Memory B cell (primary cell): ENCODE data around the gene RPL37.
A peak's percentile ranks its signal among the peaks of the same experiment; 100 is the strongest.

Experiments used
- ATAC-seq: fragments of 150-1000 bp; cut with Tn5 transposase; 2 replicates; pipeline ENCODE4 v1.10.0; 2021; ENCODE audit warnings: low read depth, mild to moderate bottlenecking, moderate library complexity
- DNase-seq, 2 donors: peaks; one replicate each; pipeline ENCODE4 v3.0.0; 2022; ENCODE audit warnings: low spot score in 2 of 2
- H3K27ac Mint-ChIP-seq: one replicate; pipeline ENCODE4 v1.8.0; 2022; ENCODE audit warnings: mild to moderate bottlenecking, moderate library complexity, mixed read lengths
- H3K27me3 Mint-ChIP-seq: one replicate; pipeline ENCODE4 v1.8.0; 2022; ENCODE audit warnings: mixed read lengths
- H3K36me3 Mint-ChIP-seq: one replicate; pipeline ENCODE4 v1.8.0; 2022; ENCODE audit warnings: mild to moderate bottlenecking, mixed read lengths
- H3K4me1 Mint-ChIP-seq: one replicate; pipeline ENCODE4 v1.8.0; 2022; ENCODE audit warnings: mixed read lengths
- H3K4me3 Mint-ChIP-seq: one replicate; pipeline ENCODE4 v1.8.0; 2022; ENCODE audit warnings: mild to moderate bottlenecking, moderate library complexity, mixed read lengths
- H3K9me3 Mint-ChIP-seq: one replicate; pipeline ENCODE4 v1.8.0; 2022; ENCODE audit warnings: mixed read lengths

The RPL37 gene

DNA sequence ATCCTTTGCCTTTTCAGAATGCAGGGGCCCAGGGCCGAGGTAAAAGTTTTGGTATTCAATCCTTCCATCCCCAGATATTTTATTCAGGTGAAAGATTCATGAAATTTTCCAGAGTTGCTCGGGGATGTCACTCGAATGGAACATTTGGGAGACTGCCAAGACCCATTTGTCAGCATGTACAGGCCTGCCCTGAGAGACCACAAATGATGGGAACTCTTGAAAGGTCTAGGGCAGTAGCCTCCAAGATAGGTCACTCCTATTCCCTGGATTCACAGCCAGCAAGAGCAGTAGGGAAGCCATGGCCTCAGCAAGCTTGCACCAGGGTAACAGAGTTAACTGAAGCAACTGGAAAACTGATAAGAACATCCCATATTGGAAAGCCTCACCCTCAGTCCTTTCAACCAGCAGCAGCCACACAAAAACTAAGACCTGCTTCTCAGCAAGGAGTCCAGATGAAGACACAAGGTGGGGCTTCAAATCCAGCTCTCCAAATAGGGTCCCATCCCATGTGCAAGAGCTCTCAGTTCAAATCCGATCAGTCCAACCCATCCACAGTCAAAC lies 18.7 kb upstream of the RPL37 start:
- DNase-seq (no peak), ATAC-seq (no peak)
- Mint-ChIP-seq H3K27me3 (peaks cover 4% of the 10 kb centered on the region), H3K9me3 (no peaks in the 10 kb centered on the region), H3K4me1 (peaks cover 3% of the 10 kb centered on the region), H3K4me3 (no peak overlapping the region), H3K36me3 (peaks cover 2% of the 10 kb centered on the region), H3K27ac (no peak overlapping the region)

DNA sequence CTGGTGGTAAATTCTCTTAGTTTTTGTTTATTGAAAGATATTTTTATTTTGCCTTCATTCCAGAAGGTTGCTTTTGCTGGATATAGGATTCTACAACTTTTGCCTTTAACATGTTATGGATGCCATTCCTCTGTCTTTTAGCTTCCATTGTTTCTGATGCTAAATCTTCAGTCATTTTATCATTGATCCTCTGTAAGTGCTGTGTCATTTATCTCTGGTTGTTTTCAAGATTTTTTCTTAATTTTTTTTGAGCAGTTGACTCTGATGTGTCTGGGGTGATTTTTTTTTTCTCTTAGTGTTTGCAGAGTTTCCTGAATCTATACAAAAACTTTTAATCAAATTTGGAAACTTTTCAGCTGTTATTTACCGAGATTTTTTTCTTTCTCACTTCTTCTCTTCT lies 12.5 kb upstream of the RPL37 start:
- H3K4me1 Mint-ChIP-seq, result peaks cover 4% of the 10 kb centered on the region
- no peaks in the 10 kb centered on the region for H3K36me3 Mint-ChIP-seq
- H3K27me3 Mint-ChIP-seq, result peaks cover 6% of the 10 kb centered on the region
- no peaks in the 10 kb centered on the region for H3K9me3 Mint-ChIP-seq
- ATAC-seq (no peak), DNase-seq (no peak)
- no peak overlapping the region for H3K4me3 Mint-ChIP-seq
- H3K27ac Mint-ChIP-seq, result no peak overlapping the region

DNA sequence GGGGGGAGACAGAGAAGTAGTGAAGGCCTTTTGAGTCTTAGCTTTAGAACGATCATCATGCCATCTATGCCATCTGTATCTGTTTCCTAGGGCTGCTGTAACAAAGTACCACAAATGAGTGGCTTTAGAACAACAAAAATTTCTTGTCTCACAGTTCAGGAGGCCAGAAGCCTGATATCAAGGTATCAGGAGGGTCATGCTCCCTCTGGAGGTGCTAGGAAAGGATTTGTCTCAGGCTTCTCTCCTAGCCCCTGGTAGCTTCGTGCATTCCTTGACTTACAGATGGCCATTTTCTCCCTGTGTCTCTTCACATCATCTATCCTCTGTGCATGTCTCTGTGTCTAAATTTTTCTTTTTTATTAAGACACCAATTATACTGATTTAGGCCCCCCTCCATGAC lies 11.3 kb upstream of the RPL37 start:
- Mint-ChIP-seq H3K27ac (no peak overlapping the region), H3K27me3 (peaks cover 7% of the 10 kb centered on the region), H3K4me1 (peaks cover 5% of the 10 kb centered on the region), H3K4me3 (no peak overlapping the region), H3K36me3 (no peaks in the 10 kb centered on the region), H3K9me3 (no peaks in the 10 kb centered on the region)
- DNase-seq (no peak), ATAC-seq (no peak)

- no peaks in the 10 kb centered on the region for H3K36me3 Mint-ChIP-seq
Measured at GRCh38 chr5:40844565-40844964, 9.5 kb upstream of the RPL37 start.

GRCh38 chr5:40842351-40842750 lies 7.3 kb upstream of the RPL37 start:
- H3K27ac Mint-ChIP-seq, result no peak overlapping the region
- no peaks in the 10 kb centered on the region for H3K9me3 Mint-ChIP-seq
- DNase-seq (no peak), ATAC-seq (no peak)
- peaks cover 3% of the 10 kb centered on the region for H3K4me1 Mint-ChIP-seq
- no peaks in the 10 kb centered on the region for H3K36me3 Mint-ChIP-seq
- H3K4me3 Mint-ChIP-seq, result no peak overlapping the region
- peaks cover 5% of the 10 kb centered on the region for H3K27me3 Mint-ChIP-seq

More at GRCh38 chr5:40844565-40844964, 9.5 kb upstream of the RPL37 start:
- Mint-ChIP-seq H3K9me3 (no peaks in the 10 kb centered on the region), H3K4me1 (peaks cover 5% of the 10 kb centered on the region), H3K27me3 (peaks cover 7% of the 10 kb centered on the region), H3K4me3 (no peak overlapping the region), H3K27ac (no peak overlapping the region)
- no peak for DNase-seq
- no peak for ATAC-seq

- Mint-ChIP-seq H3K27me3 (peaks cover 5% of the 10 kb centered on the region), H3K27ac (peak within 1 kb of the TSS; percentile 85), H3K4me1 (peaks cover 3% of the 10 kb centered on the region), H3K9me3 (no peaks in the 10 kb centered on the region), H3K36me3 (no peaks in the 10 kb centered on the region), H3K4me3 (peak within 1 kb of the TSS; percentile 89)
- DNase-seq (no peak), ATAC-seq (peak; percentile 26)
Measured at GRCh38 chr5:40841068-40841805, 6.2 kb upstream of the RPL37 start, which contains the start of gene CARD6. CARD6 (plus strand) TSS chr5:40841367; CDS start chr5:40841383, 16 bp downstream.

GRCh38 chr5:40838086-40838485 lies 3.1 kb upstream of the RPL37 start:
- no peak overlapping the region for H3K4me3 Mint-ChIP-seq
- H3K27me3 Mint-ChIP-seq, result peaks cover 3% of the 10 kb centered on the region
- H3K9me3 Mint-ChIP-seq, result no peaks in the 10 kb centered on the region
- no peak for DNase-seq
- H3K27ac Mint-ChIP-seq, result no peak overlapping the region
- no peak for ATAC-seq
- peaks cover 7% of the 10 kb centered on the region for H3K36me3 Mint-ChIP-seq
- peaks cover 15% of the 10 kb centered on the region for H3K4me1 Mint-ChIP-seq

GRCh38 chr5:40834391-40834848 lies 602 bp downstream of the RPL37 start:
- no peaks in the 10 kb centered on the region for H3K27me3 Mint-ChIP-seq

DNA sequence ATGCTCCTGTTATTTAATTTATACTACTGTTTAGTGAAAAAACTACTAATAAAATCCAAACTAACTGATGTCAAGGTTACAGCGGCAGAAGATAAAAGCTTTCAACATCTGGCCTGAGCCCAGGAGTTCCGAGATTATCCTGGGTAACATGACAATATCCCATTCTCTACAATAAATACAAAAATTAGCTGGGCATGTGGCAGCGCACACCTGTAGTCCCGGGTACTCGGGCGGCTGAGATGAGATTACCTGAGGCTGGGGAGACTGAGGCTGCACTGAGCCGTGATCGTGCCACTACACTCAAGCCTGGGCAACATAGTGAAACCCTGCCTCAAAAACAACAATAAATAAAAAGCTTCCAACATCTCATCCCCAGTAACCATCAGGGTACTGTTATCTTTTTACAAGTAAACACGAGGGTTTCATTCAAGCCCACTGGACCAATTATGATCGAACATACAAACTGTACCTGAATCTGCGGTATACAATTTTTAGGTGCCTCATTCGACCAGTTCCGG lies 1.3 kb downstream of the RPL37 start:
- Mint-ChIP-seq H3K4me1 (peaks cover 29% of the 10 kb centered on the region), H3K4me3 (peak overlapping the region; percentile 97), H3K36me3 (peaks cover 24% of the 10 kb centered on the region), H3K27me3 (no peaks in the 10 kb centered on the region), H3K27ac (peak overlapping the region; percentile 95), H3K9me3 (no peaks in the 10 kb centered on the region)
- ATAC-seq (no peak), DNase-seq (no peak)

More at GRCh38 chr5:40834391-40834848, 602 bp downstream of the RPL37 start:
- H3K36me3 Mint-ChIP-seq, result peaks cover 20% of the 10 kb centered on the region
- peak; percentile 20 for ATAC-seq
- peak overlapping the region; percentile 95 for H3K27ac Mint-ChIP-seq
- DNase-seq, result peak; percentile 17 to 30
- peaks cover 24% of the 10 kb centered on the region for H3K4me1 Mint-ChIP-seq
- no peaks in the 10 kb centered on the region for H3K9me3 Mint-ChIP-seq
- H3K4me3 Mint-ChIP-seq, result peak overlapping the region; percentile 97

- Mint-ChIP-seq H3K27ac (peak overlapping the region; percentile 72), H3K4me3 (no peak overlapping the region), H3K9me3 (no peaks in the 10 kb centered on the region), H3K4me1 (peaks cover 32% of the 10 kb centered on the region), H3K36me3 (peaks cover 36% of the 10 kb centered on the region), H3K27me3 (no peaks in the 10 kb centered on the region)
- ATAC-seq (no peak), DNase-seq (no peak)
Measured at GRCh38 chr5:40832345-40832744, 2.7 kb downstream of the RPL37 start.

DNA sequence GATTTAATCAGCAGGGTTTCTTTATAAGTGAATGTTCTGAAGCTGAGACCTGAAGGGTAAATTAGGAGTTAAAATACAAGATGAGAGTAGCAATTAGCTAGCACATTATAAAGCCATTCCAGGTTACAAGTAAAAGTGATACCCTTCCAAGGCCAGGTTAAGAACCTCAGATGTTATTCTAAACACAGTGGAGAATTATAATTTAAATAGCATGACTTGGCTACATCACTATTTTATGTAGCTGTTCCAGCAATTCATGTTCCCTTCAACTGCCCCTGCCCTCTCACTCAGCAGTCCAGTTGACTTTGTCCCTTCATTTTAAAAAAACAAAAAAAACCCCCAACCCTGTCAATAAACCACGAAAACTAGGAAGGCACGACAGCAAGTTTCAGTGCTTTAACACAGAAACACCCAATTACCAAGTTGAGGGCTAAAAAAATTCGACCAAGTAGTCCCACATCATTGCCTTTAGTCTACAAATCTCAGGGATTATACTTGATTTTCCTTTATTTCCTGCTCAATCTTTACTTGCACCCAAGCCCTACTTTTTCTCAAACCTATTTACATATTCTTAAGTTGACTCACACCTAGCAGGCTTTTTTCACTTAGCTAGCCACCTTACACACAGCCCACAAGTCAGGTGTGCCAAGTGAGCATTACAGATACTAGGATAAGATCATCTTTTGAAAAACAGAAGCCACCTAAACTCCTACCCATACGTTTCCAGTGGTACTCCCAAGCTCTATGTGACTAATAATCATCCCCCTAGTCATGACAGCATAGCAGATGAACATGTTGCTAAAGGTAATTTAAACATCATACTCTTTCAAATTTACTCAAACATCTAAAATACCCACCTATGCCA lies 3.4 kb downstream of the RPL37 start:
- no peak for ATAC-seq
- DNase-seq, result no peak
- H3K4me1 Mint-ChIP-seq, result peaks cover 32% of the 10 kb centered on the region
- H3K36me3 Mint-ChIP-seq, result peaks cover 36% of the 10 kb centered on the region
- H3K27ac Mint-ChIP-seq, result peak overlapping the region; percentile 72
- no peaks in the 10 kb centered on the region for H3K9me3 Mint-ChIP-seq
- no peaks in the 10 kb centered on the region for H3K27me3 Mint-ChIP-seq
- no peak overlapping the region for H3K4me3 Mint-ChIP-seq

- Mint-ChIP-seq H3K4me1 (peaks cover 32% of the 10 kb centered on the region), H3K27me3 (no peaks in the 10 kb centered on the region), H3K36me3 (peaks cover 36% of the 10 kb centered on the region), H3K4me3 (no peak overlapping the region), H3K9me3 (no peaks in the 10 kb centered on the region), H3K27ac (no peak overlapping the region)
- DNase-seq (no peak), ATAC-seq (no peak)
Measured at GRCh38 chr5:40829748-40830533, 5.1 kb downstream of the RPL37 start.
